ENCODE results near the gene ZIC5.

DNA sequence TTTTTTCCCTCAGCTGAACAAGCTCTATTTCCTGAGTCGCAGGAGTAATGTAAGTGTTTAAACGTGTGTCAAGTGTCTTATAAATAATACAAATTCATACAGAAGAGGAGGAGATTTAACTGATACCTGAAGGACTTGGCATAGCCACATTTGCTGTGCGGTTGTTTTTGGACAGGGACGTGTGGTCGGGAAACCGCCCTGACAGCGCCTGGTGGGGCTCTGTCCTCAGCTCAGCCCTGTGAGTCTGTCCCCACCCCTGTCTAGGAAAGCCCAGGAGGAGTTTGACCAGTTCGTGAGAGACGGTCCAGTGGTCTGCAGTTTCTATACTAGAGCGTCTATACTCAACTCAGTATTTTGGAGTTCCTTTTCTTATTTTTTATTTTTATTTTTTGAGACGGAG lies 26.7 kb upstream of the ZIC5 start:
- TF ChIP-seq, protein P1, sequence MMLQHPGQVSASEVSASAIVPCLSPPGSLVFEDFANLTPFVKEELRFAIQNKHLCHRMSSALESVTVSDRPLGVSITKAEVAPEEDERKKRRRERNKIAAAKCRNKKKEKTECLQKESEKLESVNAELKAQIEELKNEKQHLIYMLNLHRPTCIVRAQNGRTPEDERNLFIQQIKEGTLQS (CRISPR knock-in tag; IDR thresholded peaks at IDR 0.05): no peak
- no peak for TF ChIP-seq CTCF (CRISPR knock-in tag; IDR thresholded peaks at IDR 0.05)
- TF ChIP-seq ZNF513 (CRISPR knock-in tag; conservative IDR thresholded peaks at IDR 0.05): no peak
- TF ChIP-seq NFKBIZ (CRISPR knock-in tag; IDR thresholded peaks at IDR 0.05): no peak
- TF ChIP-seq POLR2AphosphoS5 (IDR thresholded peaks at IDR 0.05; ENCODE audit: low read depth, low read length): no peak
- TF ChIP-seq ZNF639 (CRISPR knock-in tag; conservative IDR thresholded peaks at IDR 0.05): no peak
- TF ChIP-seq ZNF883 (CRISPR knock-in tag; IDR thresholded peaks at IDR 0.05; ENCODE audit: not compliant biosample characterization): no peak
- TF ChIP-seq, protein P2, sequence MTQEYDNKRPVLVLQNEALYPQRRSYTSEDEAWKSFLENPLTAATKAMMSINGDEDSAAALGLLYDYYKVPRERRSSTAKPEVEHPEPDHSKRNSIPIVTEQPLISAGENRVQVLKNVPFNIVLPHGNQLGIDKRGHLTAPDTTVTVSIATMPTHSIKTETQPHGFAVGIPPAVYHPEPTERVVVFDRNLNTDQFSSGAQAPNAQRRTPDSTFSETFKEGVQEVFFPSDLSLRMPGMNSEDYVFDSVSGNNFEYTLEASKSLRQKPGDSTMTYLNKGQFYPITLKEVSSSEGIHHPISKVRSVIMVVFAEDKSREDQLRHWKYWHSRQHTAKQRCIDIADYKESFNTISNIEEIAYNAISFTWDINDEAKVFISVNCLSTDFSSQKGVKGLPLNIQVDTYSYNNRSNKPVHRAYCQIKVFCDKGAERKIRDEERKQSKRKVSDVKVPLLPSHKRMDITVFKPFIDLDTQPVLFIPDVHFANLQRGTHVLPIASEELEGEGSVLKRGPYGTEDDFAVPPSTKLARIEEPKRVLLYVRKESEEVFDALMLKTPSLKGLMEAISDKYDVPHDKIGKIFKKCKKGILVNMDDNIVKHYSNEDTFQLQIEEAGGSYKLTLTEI (CRISPR knock-in tag; conservative IDR thresholded peaks at IDR 0.05): no peak
- TF ChIP-seq ZNF296 (CRISPR knock-in tag; conservative IDR thresholded peaks at IDR 0.05): no peak
